Inferior parietal cortex (tissue), 1 donor: ENCODE data around the gene OXCT2.

Source experiments
- DNase-seq: peaks from one replicate; pipeline ENCODE4 v3.0.0-alpha.2; 2016; ENCODE audit errors: extremely low spot score

The OXCT2 gene

DNA sequence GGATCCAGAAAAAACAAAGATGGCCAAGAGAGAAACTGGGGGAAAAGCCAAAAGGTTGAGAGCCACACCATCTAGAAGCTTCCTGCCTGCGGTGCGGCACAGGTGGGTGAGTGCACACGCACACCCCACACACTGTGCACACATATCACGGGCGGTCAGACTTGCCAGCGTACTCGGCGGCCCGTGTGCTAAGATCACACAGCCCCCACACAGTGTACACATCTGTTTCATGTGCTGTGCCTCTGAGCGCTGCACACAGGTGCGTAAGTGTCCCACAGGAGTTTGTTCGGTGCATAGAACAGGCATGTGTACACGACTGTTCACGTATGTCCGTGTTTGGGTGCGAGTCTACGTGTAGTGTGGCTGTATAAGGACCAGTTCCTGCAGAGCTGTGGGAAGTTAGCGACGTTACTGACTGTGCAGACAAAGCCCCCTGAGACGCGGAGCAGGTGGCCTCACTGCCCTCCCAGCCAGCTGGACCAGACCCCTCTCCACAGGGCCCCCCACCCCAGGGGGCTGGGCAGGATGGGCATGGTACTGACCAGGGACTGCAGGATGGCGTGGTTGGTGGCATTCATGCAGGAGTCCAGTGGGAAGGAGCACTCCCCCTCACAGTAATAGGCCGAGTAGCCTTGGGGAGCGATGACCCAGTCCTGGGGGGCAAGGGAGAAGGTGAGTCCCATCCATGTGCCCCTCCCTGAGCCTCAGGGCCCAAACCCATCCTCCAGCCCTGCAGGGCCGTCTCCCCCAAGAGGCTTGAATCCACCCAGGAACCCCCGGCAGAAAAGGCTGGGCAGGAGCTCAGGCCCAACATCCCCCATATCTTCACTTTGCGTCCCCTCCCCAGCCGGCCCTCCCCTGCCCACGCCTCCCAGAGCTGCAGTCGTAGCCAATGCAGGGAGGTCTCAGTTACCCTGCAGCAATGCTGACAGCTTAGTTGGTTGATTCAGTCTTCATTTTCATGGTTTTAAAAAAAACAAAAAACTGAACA is 8.3 kb downstream of the OXCT2 start:
- DNase-seq = no peak

DNA sequence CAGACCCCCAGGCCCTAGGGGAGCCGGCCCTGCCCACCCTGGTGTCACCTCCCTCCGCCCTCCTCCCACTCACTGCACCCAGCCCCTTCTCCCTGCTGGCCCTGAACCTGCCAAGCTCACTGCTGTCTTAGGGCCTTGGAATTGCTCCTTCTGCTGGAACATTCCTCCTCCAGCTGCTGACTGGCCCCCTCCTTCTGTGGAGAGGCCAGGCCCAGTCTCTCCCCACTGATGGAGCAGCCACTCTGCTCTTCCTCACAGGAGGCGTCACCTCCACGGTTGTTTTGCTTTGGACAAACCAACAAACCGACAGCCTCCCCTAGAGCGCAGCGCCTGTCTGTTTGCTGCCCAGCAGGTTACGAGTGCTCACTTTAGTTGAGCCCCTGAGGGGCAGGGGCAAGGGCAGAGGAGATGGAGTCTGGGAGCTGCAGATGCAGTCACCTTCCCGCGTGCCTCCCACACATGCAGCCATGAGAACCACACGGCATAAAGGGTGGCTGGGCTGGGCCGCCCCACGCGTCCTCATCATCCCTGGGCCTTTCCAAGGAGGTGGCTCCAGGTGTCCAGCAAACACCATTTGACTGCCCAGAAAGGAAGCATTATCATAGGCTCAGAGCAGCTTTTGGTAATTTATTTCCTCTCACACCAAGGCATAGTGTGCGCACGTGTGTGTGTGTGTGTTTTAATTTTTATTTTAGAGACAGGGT is 9.4 kb downstream of the OXCT2 start:
- DNase-seq = no peak

DNA sequence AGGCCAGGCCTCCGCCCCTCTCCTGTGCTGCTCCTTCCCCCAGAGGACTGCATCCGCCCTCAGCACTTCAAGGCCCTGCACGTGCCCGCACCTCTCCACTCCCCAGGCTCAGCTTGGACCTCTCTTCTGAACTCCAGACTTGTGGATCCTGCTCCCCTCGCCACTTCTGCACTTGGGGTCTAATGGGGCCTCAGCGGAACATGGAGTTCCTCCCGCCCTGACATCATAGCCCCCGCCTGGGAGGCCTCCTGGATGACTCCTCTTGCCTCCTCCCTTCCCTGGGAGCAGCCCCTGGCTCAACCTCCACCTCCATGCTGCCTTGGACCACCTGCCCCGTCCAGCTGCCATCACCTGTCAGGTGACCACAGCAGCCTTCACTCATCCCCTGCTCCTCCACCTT is 10.1 kb downstream of the OXCT2 start:
- no peak for DNase-seq

DNA sequence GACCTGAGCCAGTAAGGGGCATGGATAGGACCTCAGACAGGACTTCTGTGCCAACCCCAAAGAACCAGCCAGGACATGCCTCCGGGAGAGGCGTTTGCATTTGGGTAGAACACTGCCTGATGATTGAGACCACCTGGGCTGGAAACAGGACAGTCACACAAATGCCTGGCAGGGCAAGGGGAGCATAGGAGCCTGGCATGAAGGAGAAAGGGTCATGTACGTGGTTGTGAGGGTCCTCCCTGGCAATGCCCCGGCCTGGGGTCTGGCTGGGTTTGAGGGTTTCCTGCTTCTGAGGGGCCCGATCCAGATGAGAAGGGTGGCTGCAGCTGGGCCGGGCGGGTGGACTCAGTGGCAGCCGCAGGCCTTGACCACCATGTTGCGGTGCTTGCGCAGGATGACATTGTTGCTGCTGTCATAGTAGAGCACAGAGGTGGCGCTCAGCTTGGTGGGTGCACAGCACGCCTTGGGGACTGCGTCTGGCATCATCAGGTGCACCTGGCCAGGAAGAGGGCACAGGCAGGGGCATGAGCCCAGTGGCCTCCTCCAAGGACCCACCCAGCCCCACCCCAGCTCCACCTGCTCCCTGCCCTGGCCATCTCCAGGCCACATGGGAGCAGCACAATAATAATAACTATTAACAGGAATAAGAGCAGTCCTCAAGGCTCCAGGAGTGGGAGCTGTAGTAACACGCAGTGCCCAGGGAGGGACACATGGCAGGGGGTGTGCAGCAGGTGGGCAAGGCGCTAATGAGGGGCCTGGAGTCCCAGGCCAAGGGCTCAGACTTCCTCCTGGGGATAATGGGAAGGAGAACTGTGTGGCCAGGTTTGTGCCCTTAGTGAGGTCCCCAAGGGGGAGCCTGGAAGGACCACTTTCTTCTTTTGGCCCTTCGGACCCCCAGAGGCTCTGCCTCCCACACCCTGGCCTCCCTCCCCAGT is 10.8 kb downstream of the OXCT2 start:
- DNase-seq = no peak

DNA sequence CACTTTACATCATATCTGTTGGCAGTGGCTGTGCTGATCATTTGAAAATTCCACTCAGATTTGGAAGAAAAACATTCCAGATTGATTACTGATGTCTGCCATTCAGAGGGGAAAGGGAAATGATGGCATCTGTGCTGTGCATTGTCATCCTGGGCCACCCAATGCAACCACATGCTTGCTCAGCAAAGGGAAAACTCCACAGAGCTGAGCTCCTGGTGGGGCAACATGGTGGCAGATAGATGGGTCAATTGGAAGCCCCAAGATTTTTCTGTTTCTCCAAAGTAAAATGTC is 11.8 kb downstream of the OXCT2 start:
- DNase-seq = no peak

DNA sequence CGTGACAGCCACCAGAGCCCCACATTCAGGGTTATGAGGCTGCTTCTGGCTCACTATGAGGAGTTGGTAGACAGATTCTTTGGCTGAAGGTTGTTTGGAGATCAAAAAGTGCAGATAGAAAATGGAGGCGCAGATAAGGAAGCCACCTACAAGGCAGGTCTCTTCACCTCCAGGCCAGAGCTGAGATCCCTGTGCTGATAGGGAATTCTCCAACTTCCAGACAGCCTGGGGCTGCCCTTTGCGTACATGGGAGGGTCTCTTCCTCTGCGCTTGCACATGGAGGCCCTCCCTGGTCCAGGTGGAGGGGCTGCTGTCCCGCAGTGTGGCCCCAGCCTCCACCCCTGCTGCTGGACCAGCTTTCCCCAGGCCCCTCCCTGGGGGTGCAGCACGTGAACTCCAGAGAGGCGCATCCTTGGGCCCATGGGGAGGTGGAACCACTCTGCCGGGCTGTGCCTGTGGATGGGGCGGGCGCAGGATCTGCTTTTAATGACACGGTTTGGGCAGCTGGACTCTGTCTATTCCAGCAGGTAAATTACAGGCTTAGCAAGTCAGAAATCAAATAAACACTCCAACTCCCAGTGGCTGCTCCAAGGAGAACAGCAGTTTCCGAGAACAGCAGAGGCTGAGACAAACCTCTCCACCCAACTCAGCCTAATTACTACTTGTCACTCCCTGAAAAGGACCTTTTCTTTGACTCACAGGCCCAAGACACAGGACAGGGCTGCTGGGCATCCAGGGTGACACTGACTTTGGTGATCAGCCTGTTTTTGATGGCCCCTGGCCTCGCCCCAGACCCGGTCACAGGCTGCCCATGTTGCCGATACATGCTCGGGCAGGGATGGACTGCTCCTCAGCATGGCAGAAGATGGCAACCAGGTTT is 12.4 kb downstream of the OXCT2 start:
- DNase-seq = no peak

DNA sequence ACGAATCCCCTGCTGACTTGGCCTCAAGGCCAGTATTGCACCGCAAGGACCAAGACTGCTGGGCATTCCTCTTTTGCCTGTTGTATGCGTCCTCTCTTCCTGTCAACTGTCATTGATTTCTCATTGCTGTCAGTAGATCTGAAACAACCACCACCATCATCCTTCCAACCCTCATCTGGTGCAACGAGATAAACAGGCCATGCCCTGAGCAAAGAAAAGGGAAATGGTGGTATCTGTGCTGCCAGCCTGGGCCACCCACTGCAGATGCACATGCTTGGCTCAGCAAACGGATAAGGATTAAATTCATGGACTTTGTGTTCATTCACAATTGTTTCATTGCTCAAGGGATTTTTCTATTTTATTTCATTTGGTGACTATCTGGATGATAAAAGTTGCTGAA is 13.6 kb downstream of the OXCT2 start:
- no peak for DNase-seq

DNA sequence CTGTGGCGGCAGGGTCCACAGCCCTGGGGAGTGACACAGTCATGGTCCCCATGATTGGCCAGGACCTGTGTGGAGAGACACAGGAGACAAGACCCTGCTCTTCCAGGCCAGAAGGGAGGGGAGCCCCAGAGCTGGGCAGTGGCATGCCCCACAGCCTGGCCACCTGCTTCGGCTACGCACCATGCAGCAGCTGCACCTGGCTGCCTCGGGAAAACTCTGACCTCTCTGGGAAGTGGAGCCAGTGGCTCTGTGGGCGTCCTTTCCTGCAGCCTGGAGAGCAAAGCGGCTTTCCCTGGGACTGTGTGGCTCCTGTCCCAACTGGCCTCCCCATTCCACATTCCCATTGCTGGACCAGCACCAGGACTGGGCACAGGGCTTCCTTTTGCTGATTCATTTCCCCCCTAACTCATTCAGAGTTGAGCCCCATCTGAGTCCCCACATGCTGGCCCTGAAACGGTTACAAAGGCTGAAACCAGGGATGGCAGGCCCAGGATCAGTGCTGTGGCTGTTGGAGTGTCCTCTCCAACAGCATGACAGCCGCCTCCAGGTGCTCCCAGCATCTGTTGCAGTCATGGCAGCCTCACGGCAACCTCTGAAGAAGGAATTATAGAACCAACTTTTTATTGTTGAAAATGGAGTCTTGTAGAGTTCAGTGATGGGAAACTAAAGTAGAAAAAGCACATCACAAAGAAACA is 15.0 kb downstream of the OXCT2 start:
- no peak for DNase-seq

DNA sequence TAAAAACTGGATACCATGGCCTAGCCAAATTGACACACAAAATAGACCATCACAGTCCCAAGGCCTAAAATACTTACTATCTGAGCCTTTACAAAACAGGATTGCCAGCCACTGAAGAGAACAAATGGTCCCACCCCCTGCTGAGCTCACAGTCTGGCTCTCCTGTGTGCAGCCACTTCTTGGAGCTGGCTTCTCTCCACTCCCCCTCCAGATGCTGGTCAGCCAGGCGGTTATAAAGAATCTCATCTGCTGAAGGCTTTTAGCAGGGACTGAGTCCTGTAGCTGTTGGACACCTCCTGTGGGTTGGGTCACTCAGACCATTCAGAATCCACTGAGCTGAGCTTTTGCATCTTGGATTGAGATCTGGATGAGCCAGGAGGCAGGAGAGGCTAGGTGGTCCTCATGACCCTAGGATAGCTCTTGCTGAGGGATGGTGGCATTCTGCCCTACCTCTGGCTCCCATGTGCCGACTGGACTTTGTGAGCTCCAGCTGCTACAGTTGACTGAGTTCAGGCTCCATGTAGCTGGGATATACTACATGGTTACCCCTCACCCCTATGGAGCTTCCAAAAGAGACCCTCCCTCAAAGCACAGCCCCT is 16.1 kb downstream of the OXCT2 start:
- no peak for DNase-seq

DNA sequence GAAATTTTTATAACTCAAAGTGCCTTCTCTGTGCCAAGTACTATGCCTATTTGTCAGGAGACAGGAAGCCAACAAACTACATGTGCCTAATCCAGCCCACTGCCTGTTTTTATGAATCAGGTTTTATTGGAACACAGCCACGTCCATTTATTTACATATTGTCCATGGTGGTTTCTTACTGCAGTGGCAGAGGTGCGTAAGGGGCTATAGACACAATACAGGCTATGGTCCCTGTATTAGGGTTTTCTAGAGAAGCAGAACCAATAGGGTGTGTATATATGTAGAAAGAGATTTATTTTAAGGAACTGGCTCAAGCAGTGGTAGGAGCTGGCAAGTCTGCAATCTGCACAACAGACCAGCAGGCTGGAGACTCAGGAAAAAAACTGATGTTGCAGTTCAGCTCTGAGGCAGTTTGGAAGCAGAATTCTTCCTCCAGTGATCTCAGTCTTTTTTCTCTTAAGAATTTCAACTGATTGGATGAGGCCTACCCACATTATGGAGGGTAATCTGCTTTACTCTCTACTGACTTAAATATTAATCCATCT is 17.1 kb downstream of the OXCT2 start:
- no peak for DNase-seq

DNA sequence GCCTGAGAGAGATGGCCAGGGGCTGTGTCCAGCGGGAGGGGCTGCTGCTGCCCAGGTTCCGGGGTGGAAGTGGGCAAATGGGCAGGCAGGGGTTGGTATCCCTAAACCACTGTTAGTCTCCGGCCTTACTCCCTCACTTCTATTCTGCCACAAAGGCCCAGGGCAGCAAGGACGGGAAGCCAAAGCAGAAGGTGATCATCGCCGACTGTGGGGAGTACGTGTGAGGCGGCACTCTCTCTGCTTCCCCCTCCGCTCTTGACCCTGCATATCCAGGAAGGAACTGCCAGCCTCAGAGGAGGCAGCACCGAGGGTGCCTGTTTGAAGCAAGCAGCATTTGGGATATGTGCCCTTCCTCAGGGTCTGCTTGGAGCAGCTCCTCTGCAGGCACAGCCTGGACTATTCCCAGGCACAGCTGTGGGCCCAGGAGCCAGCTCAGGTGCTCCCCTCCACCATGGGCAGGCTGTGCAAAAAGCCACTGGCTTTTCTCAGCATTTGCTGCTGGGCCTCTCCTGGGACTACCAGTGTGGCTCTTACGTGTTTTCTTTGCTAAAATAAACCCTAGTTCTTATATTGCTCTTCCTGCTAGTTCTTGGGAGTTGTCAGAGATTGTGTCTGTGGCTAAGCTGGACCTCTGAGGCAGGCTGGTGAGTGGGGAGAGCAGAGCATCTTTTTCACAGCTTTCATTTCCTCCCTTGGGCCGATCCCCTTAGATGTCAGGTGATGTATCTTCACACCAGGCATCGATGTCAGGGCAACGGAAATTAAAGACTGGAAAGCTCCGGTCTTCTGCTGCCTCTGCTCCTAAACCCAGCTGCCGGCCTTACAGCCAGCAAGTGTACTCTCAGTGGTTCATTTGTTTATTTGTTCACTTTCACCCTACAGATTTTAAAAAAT is 17.8 kb downstream of the OXCT2 start:
- DNase-seq = no peak

DNA sequence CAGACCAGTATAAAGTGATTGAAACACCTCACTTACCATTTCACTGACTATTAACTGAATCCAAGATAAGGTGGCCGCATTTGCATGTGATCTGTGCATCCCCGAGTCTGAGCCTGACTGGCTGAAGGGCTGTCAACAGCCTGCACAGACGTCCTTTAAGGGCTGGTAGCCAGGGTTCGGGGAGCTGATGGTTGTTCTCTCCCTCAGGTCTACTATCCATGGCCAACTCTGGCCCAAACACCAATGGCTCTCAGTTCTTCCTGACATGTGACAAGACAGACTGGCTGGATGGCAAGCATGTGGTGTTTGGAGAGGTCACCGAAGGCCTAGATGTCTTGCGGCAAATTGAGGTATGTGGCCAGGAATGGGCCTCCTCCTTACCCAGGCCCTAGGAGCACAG is 18.4 kb downstream of the OXCT2 start:
- DNase-seq = no peak

DNA sequence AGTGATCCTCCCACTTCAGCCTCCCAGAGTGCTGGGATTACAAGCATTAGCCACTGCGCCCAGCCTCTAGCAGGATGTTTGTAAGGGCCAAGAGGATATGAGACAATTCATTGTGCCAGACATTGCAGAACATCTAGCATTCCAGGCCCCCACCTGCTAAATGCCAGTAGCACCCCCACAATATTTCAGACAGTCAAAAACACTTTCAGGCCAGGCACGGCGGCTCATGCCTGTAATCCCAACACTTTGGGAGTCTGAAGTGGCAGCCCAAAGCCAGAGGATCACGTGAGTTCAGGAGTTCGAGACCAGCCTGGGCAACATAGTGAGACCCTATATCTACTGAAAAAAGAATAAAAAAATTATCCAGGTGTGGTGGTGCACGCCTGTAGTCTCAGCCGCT is 19.6 kb downstream of the OXCT2 start:
- DNase-seq = no peak

DNA sequence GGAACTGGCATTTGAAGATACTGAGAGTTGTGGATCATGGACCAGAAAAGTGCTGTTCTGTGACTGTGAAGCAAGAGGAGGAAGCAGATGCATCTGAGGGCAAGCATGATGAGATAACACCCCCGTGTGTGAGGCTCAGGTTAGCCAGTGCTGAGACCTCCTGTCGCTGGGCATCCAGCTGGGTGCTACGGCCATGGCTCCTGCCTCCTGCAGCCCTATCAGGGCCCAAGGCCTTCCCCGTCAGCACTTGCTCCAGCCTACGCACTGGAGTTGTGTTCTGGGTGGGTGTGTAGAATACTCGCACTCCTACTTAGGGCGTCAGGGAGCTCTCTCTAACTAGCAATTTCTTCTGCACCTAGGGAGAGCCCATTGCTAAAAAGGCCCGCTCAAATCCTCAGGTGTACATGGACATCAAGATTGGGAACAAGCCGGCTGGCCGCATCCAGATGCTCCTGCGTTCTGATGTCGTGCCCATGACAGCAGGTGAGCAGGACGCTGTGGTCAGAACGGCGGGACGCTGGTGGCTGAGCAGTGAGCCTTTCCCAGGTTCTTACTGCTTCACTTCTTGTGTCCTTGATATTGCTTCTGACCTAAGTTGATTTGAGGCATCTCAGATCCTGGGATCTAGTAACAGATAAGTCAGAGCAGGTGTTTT is 26.0 kb downstream of the OXCT2 start:
- no peak for DNase-seq

DNA sequence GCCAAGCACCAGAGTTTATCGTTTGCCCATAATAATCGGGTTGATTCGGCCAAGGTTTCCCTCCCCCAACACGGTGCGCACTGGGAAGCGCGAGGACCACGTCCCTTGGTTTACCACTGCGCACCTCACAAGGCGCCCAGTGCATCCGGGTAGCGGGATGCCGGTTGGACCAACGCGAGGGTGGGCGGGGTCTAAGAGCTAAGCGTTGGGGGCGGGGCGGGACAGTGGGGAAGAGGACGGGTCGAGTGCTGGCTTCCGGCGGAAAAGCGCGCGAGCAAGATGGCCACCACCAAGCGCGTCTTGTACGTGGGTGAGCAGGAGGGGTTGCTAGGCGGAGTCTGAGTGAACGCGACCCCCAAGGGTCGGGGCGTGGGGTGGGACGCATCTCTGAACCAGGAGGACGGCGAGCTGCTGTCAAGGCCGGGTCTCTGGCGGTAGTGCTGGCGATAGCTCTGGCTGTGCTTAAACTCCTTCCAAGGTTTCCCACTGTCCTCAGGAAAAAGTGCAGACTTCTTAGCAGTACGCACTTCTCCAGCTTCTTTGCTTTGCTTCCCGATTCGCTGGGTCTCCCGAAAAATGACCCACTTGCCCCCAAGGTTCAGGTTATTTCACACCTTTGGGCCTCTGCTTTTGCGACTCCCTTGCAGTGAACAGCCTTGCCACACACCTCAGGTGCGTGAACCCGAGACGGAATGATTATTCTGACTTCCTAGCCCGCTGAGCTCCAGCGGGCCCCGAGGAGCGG is 32.4 kb downstream of the OXCT2 start, which contains the start of gene PPIE:
Gene PPIE, plus strand, starts transcription at position 261 of the 745 bp plus-strand sequence. Its CDS starts 19 bp downstream, at position 280.
- peak; percentile 85 for DNase-seq

DNA sequence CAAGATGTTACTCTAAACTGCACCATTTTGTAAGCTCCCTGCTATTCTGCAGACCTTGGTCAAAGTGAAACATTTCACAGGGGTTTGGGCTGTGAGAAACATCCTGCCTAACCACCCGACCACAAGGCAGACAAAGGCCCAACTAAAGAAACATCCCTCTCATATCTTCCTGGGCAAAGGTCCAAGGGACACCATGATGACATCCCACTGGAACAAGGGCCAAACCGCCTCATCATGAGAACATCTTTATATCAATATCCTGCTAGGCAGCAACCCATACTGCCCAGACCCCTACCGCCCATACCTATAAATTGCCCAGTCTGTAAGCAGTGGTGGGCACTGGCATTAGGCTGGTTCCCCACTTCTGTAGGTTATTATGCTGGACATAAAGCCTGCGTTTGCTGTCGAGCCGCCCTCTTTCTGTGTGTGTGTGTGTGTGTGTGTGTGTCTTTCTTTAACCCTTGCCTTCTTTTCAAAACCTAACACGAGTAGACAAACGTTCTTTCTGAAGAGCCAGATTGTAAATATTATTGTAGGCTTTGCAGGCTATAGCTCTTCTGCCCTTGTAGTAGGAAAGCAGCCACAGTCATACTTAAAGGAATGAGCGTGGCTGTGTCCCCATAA is 33.5 kb downstream of the OXCT2 start:
- DNase-seq = no peak

DNA sequence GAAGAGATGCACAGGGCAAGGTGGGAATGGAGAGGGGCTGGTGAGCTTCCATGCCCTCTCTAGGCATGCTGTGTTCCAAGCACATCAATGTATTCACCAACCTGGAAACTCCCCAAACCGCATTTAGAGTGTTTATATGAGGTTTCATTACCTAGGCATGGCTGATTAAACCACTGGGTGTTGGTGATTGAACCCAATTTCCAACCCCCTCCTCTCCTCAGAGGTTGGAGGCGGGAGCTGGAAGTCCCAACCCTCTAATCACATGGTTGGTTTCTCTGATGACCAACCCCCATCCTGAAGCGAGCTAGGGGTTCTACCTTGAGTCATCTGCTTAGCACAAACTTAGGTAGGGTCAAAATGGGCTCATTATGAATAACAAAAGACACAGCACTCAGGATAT is 35.4 kb downstream of the OXCT2 start:
- DNase-seq = no peak
